ENCODE results near the gene WIF1.

DNA sequence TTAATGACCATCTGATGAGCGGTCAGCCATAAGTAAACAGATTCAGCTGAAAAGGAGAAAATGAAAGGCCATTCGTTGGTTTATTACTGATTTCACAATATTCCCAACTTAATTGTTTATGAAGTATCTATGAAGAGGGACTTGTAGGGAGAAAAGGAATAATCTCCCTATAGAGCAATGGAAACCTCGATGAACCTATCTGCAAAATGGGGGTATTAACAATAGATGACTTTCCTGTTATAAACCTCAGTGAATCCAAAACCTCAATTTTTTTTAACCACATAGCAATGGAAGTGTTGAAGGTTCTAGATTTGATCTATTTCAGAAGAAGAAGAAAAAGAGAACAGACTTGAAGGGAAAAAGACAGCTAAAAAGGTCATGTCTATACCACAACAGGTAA lies 2.0 kb downstream of the WIF1 start:
- TF ChIP-seq, protein P1, sequence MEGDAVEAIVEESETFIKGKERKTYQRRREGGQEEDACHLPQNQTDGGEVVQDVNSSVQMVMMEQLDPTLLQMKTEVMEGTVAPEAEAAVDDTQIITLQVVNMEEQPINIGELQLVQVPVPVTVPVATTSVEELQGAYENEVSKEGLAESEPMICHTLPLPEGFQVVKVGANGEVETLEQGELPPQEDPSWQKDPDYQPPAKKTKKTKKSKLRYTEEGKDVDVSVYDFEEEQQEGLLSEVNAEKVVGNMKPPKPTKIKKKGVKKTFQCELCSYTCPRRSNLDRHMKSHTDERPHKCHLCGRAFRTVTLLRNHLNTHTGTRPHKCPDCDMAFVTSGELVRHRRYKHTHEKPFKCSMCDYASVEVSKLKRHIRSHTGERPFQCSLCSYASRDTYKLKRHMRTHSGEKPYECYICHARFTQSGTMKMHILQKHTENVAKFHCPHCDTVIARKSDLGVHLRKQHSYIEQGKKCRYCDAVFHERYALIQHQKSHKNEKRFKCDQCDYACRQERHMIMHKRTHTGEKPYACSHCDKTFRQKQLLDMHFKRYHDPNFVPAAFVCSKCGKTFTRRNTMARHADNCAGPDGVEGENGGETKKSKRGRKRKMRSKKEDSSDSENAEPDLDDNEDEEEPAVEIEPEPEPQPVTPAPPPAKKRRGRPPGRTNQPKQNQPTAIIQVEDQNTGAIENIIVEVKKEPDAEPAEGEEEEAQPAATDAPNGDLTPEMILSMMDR (conservative IDR thresholded peaks at IDR 0.05; ENCODE audit: low read depth, low read length), result no peak
- no peak for TF ChIP-seq EZH2phosphoT487 (IDR thresholded peaks at IDR 0.05; ENCODE audit: borderline replicate concordance, low read length)
